Measurements from ENCODE around the gene HIVEP2. TPM values are rescaled to one million over a fixed set of nuclear protein-coding genes. Genes with fewer than 3 reads are reported as not detected.

Gene HIVEP2
- total RNA-seq, 1 experiment from 2014 or later, result 10.3 TPM

- ATAC-seq (peak; percentile 85), DNase-seq (ENCODE audit: low read depth, low spot score) (no peak)
- no peaks in the 10 kb centered on the region for H3K36me3 ChIP-seq (ENCODE audit: control insufficient read depth, insufficient read depth, low read length)
- no peaks in the 10 kb centered on the region for H3K9me3 ChIP-seq (ENCODE audit: control insufficient read depth, insufficient read depth, low read depth, low read length)
- H3K4me1 ChIP-seq (ENCODE audit: control insufficient read depth, insufficient read depth, low read length), result peaks cover 15% of the 10 kb centered on the region
- in situ Hi-C loops (cut with HindIII; ENCODE audit: low pct_unique_long_range_greater_than_20kb, low sequenced_read_pairs) (no loop called here), intact Hi-C loops (cut with micrococcal nuclease; ENCODE audit: unreplicated experiment) (no loop called here)
- TF ChIP-seq REST (IDR thresholded peaks at IDR 0.05; ENCODE audit: insufficient read depth in 1 of 2, low read depth in 2 of 2, low read length in 1 of 2) (no peak), CTCF (IDR thresholded peaks at IDR 0.05) (no peak), SIN3A (IDR thresholded peaks at IDR 0.05; ENCODE audit: borderline replicate concordance, insufficient read depth, low read depth, low read length) (no peak), POLR2AphosphoS5 (IDR thresholded peaks at IDR 0.05; ENCODE audit: low read depth, low read length) (no peak), TCF7L2 (IDR thresholded peaks at IDR 0.05; ENCODE audit: low read depth, low read length) (no peak)
- H3K27ac ChIP-seq (ENCODE audit: low read length), result peak overlapping the region; percentile 85
- no peaks in the 10 kb centered on the region for H3K27me3 ChIP-seq (ENCODE audit: control insufficient read depth, insufficient read depth, low read length)
- BruUV-seq (replicated peaks), result no TSS peak
- H3K4me3 ChIP-seq (ENCODE audit: low read depth in 2 of 2, low read length in 2 of 2), result peak overlapping the region; percentile 39 to 65
- ChIA-PET CTCF (no interaction called here), POLR2A (no interaction called here)
These were observed 125.2 kb downstream of the HIVEP2 start for GRCh38 chr6:142819603-142820337.

- H3K9me3 ChIP-seq (ENCODE audit: control insufficient read depth, insufficient read depth, low read depth, low read length), result no peaks in the 10 kb centered on the region
- no peak for DNase-seq (ENCODE audit: low read depth, low spot score)
- ATAC-seq, result no peak
- ChIA-PET POLR2A (no interaction called here), CTCF (no interaction called here)
- no peak overlapping the region for H3K27ac ChIP-seq (ENCODE audit: low read length)
- no peaks in the 10 kb centered on the region for H3K36me3 ChIP-seq (ENCODE audit: control insufficient read depth, insufficient read depth, low read length)
- intact Hi-C loops (cut with micrococcal nuclease; ENCODE audit: unreplicated experiment) (no loop called here), in situ Hi-C loops (cut with HindIII; ENCODE audit: low pct_unique_long_range_greater_than_20kb, low sequenced_read_pairs) (no loop called here)
- no peak for TF ChIP-seq CTCF (IDR thresholded peaks at IDR 0.05)
- TF ChIP-seq TCF7L2 (IDR thresholded peaks at IDR 0.05; ENCODE audit: low read depth, low read length), result no peak
- no peak for TF ChIP-seq SIN3A (IDR thresholded peaks at IDR 0.05; ENCODE audit: borderline replicate concordance, insufficient read depth, low read depth, low read length)
- TF ChIP-seq REST (IDR thresholded peaks at IDR 0.05; ENCODE audit: insufficient read depth in 1 of 2, low read depth in 2 of 2, low read length in 1 of 2), result no peak
- TF ChIP-seq POLR2AphosphoS5 (IDR thresholded peaks at IDR 0.05; ENCODE audit: low read depth, low read length), result no peak
- no TSS peak for BruUV-seq (replicated peaks)
- peaks cover 15% of the 10 kb centered on the region for H3K4me1 ChIP-seq (ENCODE audit: control insufficient read depth, insufficient read depth, low read length)
- H3K27me3 ChIP-seq (ENCODE audit: control insufficient read depth, insufficient read depth, low read length), result no peaks in the 10 kb centered on the region
- H3K4me3 ChIP-seq (ENCODE audit: low read depth in 2 of 2, low read length in 2 of 2), result no peak overlapping the region
These were observed 128.5 kb downstream of the HIVEP2 start for GRCh38 chr6:142816486-142816885.

Data from Panc1 (cell line).